HepG2 (cell line): ENCODE results near the gene NUP93.
"Not testable (repeated sequence)": the region's sequence is repeated elsewhere in the genome, so short reads cannot be mapped to it uniquely, and the experiment has no call there.

Experiments
- KLF15 ChIP-seq: sonication (generic); formaldehyde crosslinking; IDR thresholded peaks from 2 replicates; pipeline ENCODE4 v1.8.1; 2023; ENCODE audit warnings: borderline replicate concordance, mild to moderate bottlenecking, inconsistent platforms, missing genetic modification reagents, mixed read lengths
- MAX ChIP-seq: IDR thresholded peaks from 2 replicates; pipeline ENCODE4 v1.6.1; 2012; ENCODE audit warnings: inconsistent platforms
- MXI1 ChIP-seq: IDR thresholded peaks from 3 replicates; pipeline ENCODE4 v1.6.1; 2012; ENCODE audit warnings: low read depth, low read length, inconsistent platforms, borderline replicate concordance
- NFATC3 ChIP-seq: sonication (generic); formaldehyde crosslinking; IDR thresholded peaks from 2 replicates; pipeline ENCODE4 v1.5.1; 2020; ENCODE audit warnings: mild to moderate bottlenecking, missing genetic modification reagents
- NFE2L2 ChIP-seq: fragments of 150-350 bp; IDR thresholded peaks from 2 replicates; pipeline ENCODE4 v1.6.1; 2014; ENCODE audit warnings: low read length
- ZFP41 ChIP-seq: sonication (generic); formaldehyde crosslinking; IDR thresholded peaks from 2 replicates; pipeline ENCODE4 v1.4.0; 2020; ENCODE audit warnings: mild to moderate bottlenecking, missing genetic modification reagents, borderline replicate concordance
- ZFP91 ChIP-seq: sonication (generic); formaldehyde crosslinking; IDR thresholded peaks from 2 replicates; pipeline ENCODE4 v1.9.0; 2022; ENCODE audit warnings: missing genetic modification reagents, mild to moderate bottlenecking, borderline replicate concordance
- ZNF546 ChIP-seq: sonication (generic); formaldehyde crosslinking; conservative IDR thresholded peaks from 2 replicates; pipeline ENCODE4 v1.8.1; 2023; ENCODE audit warnings: mild to moderate bottlenecking, missing genetic modification reagents
- ZNF790 ChIP-seq: sonication (generic); formaldehyde crosslinking; IDR thresholded peaks from 2 replicates; pipeline ENCODE4 v1.8.0; 2022; ENCODE audit warnings: missing genetic modification reagents, mild to moderate bottlenecking, borderline replicate concordance
- ZNF891 ChIP-seq: sonication (generic); formaldehyde crosslinking; IDR thresholded peaks from 2 replicates; pipeline ENCODE4 v1.5.0; 2020; ENCODE audit warnings: mild to moderate bottlenecking, missing genetic modification reagents
- TF ChIP-seq, protein P1 (sequence below): sonication (generic); formaldehyde crosslinking; IDR thresholded peaks from 2 replicates; pipeline ENCODE4 v1.5.0; 2020; ENCODE audit warnings: mild to moderate bottlenecking, missing genetic modification reagents, moderate library complexity
- TF ChIP-seq, protein P2 (sequence below), 2 experiments: IDR thresholded peaks; 2 replicates each; pipeline ENCODE4 v1.6.1; 2011 to 2012; ENCODE audit warnings: low read length in 2 of 2, borderline replicate concordance in 1 of 2, low read depth in 1 of 2, mild to moderate bottlenecking in 1 of 2, moderate library complexity in 1 of 2

DNA sequence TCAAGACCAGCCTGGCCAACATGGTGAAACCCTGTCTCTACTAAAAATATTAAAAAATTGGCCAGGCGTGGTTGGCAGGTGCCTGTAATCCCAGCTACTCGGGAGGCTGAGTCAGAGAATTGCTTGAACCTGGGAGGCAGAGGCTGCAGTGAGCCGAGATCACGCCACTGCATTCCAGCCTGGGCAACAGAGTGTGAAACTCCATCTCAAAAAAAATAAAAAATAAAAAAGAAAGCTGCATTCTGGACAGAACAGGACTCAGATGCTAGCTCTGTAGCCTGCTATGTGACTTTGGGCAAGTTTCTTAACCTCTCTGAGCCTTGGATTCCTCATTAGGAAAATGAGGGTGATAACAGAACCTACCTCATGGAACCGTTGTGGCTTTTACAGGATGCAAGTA is 138.8 kb downstream of the NUP93 start:
- TF ChIP-seq, protein P1, sequence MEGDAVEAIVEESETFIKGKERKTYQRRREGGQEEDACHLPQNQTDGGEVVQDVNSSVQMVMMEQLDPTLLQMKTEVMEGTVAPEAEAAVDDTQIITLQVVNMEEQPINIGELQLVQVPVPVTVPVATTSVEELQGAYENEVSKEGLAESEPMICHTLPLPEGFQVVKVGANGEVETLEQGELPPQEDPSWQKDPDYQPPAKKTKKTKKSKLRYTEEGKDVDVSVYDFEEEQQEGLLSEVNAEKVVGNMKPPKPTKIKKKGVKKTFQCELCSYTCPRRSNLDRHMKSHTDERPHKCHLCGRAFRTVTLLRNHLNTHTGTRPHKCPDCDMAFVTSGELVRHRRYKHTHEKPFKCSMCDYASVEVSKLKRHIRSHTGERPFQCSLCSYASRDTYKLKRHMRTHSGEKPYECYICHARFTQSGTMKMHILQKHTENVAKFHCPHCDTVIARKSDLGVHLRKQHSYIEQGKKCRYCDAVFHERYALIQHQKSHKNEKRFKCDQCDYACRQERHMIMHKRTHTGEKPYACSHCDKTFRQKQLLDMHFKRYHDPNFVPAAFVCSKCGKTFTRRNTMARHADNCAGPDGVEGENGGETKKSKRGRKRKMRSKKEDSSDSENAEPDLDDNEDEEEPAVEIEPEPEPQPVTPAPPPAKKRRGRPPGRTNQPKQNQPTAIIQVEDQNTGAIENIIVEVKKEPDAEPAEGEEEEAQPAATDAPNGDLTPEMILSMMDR (CRISPR knock-in tag): not testable (repeated sequence)
- TF ChIP-seq ZNF891 (CRISPR knock-in tag); MAX; MXI1; ZNF546 (CRISPR knock-in tag); ZNF790 (CRISPR knock-in tag); NFE2L2; NFATC3; ZFP41 (CRISPR knock-in tag); ZFP91; KLF15 (CRISPR knock-in tag): not testable (repeated sequence)
- TF ChIP-seq, protein P2, sequence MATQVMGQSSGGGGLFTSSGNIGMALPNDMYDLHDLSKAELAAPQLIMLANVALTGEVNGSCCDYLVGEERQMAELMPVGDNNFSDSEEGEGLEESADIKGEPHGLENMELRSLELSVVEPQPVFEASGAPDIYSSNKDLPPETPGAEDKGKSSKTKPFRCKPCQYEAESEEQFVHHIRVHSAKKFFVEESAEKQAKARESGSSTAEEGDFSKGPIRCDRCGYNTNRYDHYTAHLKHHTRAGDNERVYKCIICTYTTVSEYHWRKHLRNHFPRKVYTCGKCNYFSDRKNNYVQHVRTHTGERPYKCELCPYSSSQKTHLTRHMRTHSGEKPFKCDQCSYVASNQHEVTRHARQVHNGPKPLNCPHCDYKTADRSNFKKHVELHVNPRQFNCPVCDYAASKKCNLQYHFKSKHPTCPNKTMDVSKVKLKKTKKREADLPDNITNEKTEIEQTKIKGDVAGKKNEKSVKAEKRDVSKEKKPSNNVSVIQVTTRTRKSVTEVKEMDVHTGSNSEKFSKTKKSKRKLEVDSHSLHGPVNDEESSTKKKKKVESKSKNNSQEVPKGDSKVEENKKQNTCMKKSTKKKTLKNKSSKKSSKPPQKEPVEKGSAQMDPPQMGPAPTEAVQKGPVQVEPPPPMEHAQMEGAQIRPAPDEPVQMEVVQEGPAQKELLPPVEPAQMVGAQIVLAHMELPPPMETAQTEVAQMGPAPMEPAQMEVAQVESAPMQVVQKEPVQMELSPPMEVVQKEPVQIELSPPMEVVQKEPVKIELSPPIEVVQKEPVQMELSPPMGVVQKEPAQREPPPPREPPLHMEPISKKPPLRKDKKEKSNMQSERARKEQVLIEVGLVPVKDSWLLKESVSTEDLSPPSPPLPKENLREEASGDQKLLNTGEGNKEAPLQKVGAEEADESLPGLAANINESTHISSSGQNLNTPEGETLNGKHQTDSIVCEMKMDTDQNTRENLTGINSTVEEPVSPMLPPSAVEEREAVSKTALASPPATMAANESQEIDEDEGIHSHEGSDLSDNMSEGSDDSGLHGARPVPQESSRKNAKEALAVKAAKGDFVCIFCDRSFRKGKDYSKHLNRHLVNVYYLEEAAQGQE (IDR thresholded peaks at IDR 0.05; ENCODE audit: borderline replicate concordance in 1 of 2, low read depth in 1 of 2, low read length in 2 of 2): not testable (repeated sequence)
